Skeletal muscle tissue (tissue), 4 donors: ENCODE measurements around the gene SEMA3B. TPM values are rescaled to one million over a fixed set of nuclear protein-coding genes. Genes with fewer than 3 reads are reported as not detected.
A peak's percentile ranks its signal among the peaks of the same experiment; 100 is the strongest.
"Not testable (repeated sequence)": the region's sequence is repeated elsewhere in the genome, so short reads cannot be mapped to it uniquely, and the experiment has no call there.

Experiments
- H3K27ac ChIP-seq: one replicate; pipeline ENCODE4 v1.7.0; 2013; ENCODE audit warnings: mild to moderate bottlenecking, low read depth, low read length, inconsistent platforms
- H3K27me3 ChIP-seq, 3 donors: one replicate each; pipeline ENCODE4 v1.7.0; 2013; ENCODE audit warnings: low read length in 3 of 3; ENCODE audit not compliant: control insufficient read depth in 3 of 3, insufficient read depth in 3 of 3
- H3K36me3 ChIP-seq, 3 donors: one replicate each; pipeline ENCODE4 v1.7.0; 2013; ENCODE audit warnings: low read length in 3 of 3; ENCODE audit not compliant: control insufficient read depth in 3 of 3, insufficient read depth in 3 of 3
- H3K4me1 ChIP-seq, 3 donors: one replicate each; pipeline ENCODE4 v1.7.0; 2013; ENCODE audit warnings: low read length in 3 of 3, mild to moderate bottlenecking in 3 of 3; ENCODE audit not compliant: control insufficient read depth in 3 of 3, insufficient read depth in 3 of 3
- H3K4me3 ChIP-seq, 3 donors: one replicate each; pipeline ENCODE4 v1.7.0; 2013; ENCODE audit warnings: low read length in 3 of 3
- H3K9ac ChIP-seq, 3 donors: one replicate each; pipeline ENCODE4 v1.7.0; 2013; ENCODE audit warnings: low read length in 3 of 3, mild to moderate bottlenecking in 3 of 3, moderate library complexity in 2 of 3, low read depth in 1 of 3
- H3K9me3 ChIP-seq, 3 donors: one replicate each; pipeline ENCODE4 v1.7.0; 2013; ENCODE audit warnings: low read length in 3 of 3; ENCODE audit not compliant: control insufficient read depth in 3 of 3
- total RNA-seq: library from RNA; depleted of rRNA; stranded (reverse); fragments of >200 nt; gene quantifications from one replicate; pipeline ENCODE4 v1.2.3, GENCODE V29; 2014
- donor health status: Osteomylitis.

Gene SEMA3B
- total RNA-seq, 1 donor from 2014 or later = 19.8 TPM

- peaks cover 0 to 8% (median 0%) of the 10 kb centered on the region in 3 donors for H3K27me3 ChIP-seq
- no peak overlapping the region for H3K27ac ChIP-seq
- H3K36me3 ChIP-seq = no peaks in the 10 kb centered on the region
- no peak overlapping the region for H3K4me3 ChIP-seq
- no peaks in the 10 kb centered on the region for H3K9me3 ChIP-seq
- H3K9ac ChIP-seq = no peak overlapping the region
- H3K4me1 ChIP-seq = peaks cover 20 to 35% (median 35%) of the 10 kb centered on the region in 3 donors
These were observed 7.2 kb downstream of the SEMA3B start for GRCh38 chr3:50275996-50276761.

- H3K4me3 ChIP-seq = no peak overlapping the region
- peaks cover 0 to 8% (median 0%) of the 10 kb centered on the region in 3 donors for H3K27me3 ChIP-seq
- H3K27ac ChIP-seq = no peak overlapping the region
- H3K4me1 ChIP-seq = peaks cover 20 to 35% (median 30%) of the 10 kb centered on the region in 3 donors
- no peaks in the 10 kb centered on the region for H3K9me3 ChIP-seq
- H3K36me3 ChIP-seq = no peaks in the 10 kb centered on the region
- no peak overlapping the region for H3K9ac ChIP-seq
These were observed 7.8 kb downstream of the SEMA3B start for GRCh38 chr3:50276762-50277101.

GRCh38 chr3:50278123-50278879 is 9.4 kb downstream of the SEMA3B start:
- Histone ChIP-seq H3K4me3 (peak overlapping the region in 2 of 3 donors; percentile 25 to 61), H3K27me3 (peaks cover 0 to 8% (median 0%) of the 10 kb centered on the region in 3 donors), H3K27ac (peak overlapping the region; percentile 93), H3K4me1 (peaks cover 15 to 31% (median 26%) of the 10 kb centered on the region in 3 donors), H3K36me3 (no peaks in the 10 kb centered on the region), H3K9me3 (no peaks in the 10 kb centered on the region), H3K9ac (peak overlapping the region; percentile 54 to 94 (median 86))

- Histone ChIP-seq H3K9me3 (no peaks in the 10 kb centered on the region), H3K27ac (peak within 1 kb of the TSS; percentile 93), H3K4me1 (peaks cover 15 to 29% (median 23%) of the 10 kb centered on the region in 3 donors), H3K4me3 (peak within 1 kb of the TSS; percentile 61 to 90 (median 74)), H3K36me3 (no peaks in the 10 kb centered on the region), H3K27me3 (peaks cover 0 to 8% (median 0%) of the 10 kb centered on the region in 3 donors), H3K9ac (peak within 1 kb of the TSS; percentile 76 to 94 (median 86))
These were observed 9.9 kb downstream of the SEMA3B start, which contains the start of gene LSMEM2 for GRCh38 chr3:50278880-50279224. Gene LSMEM2, plus strand, starts transcription at chr3:50279087. Its CDS starts 27 bp downstream, at chr3:50279114.

GRCh38 chr3:50279255-50280016 is 10.5 kb downstream of the SEMA3B start:
- peaks cover 0 to 7% (median 0%) of the 10 kb centered on the region in 3 donors for H3K27me3 ChIP-seq
- peak overlapping the region; percentile 61 to 90 (median 74) for H3K4me3 ChIP-seq
- peak overlapping the region; percentile 93 for H3K27ac ChIP-seq
- H3K9me3 ChIP-seq = no peaks in the 10 kb centered on the region
- peak overlapping the region; percentile 76 to 94 (median 86) for H3K9ac ChIP-seq
- peaks cover 11 to 23% (median 20%) of the 10 kb centered on the region in 3 donors for H3K4me1 ChIP-seq
- no peaks in the 10 kb centered on the region for H3K36me3 ChIP-seq

- not testable (repeated sequence) for H3K27ac ChIP-seq, H3K9me3 ChIP-seq, H3K9ac ChIP-seq, H3K27me3 ChIP-seq, H3K4me3 ChIP-seq
- H3K36me3 ChIP-seq = peaks cover 25 to 31% (median 27%) of the 10 kb centered on the region in 3 donors
- H3K4me1 ChIP-seq = peaks cover 6 to 14% (median 10%) of the 10 kb centered on the region in 3 donors
These were observed 15.2 kb downstream of the SEMA3B start for GRCh38 chr3:50284121-50284520.

GRCh38 chr3:50286322-50287227 is 17.6 kb downstream of the SEMA3B start:
- Histone ChIP-seq H3K4me1 (peaks cover 11 to 23% (median 15%) of the 10 kb centered on the region in 3 donors), H3K9ac (peak overlapping the region in 1 of 3 donors; percentile 33), H3K27me3 (no peaks in the 10 kb centered on the region), H3K9me3 (no peaks in the 10 kb centered on the region), H3K36me3 (peaks cover 38 to 46% (median 40%) of the 10 kb centered on the region in 3 donors), H3K27ac (no peak overlapping the region), H3K4me3 (no peak overlapping the region)

GRCh38 chr3:50287262-50287661 is 18.3 kb downstream of the SEMA3B start:
- Histone ChIP-seq H3K27ac (no peak overlapping the region), H3K27me3 (no peaks in the 10 kb centered on the region), H3K36me3 (peaks cover 38 to 46% (median 40%) of the 10 kb centered on the region in 3 donors), H3K4me1 (peaks cover 13 to 26% (median 18%) of the 10 kb centered on the region in 3 donors), H3K9me3 (no peaks in the 10 kb centered on the region), H3K9ac (peak overlapping the region in 1 of 3 donors; percentile 33), H3K4me3 (no peak overlapping the region)
